Neural cell (in vitro differentiated cells): ENCODE results near the gene PCDH9.

Experiments
- CTCF ChIP-seq: fragments of 450-650 bp; IDR thresholded peaks from 2 replicates; pipeline ENCODE4 v1.5.1; 2014; ENCODE audit warnings: antibody characterized with exemption, mild to moderate bottlenecking, moderate library complexity; ENCODE audit not compliant: poor library complexity, severe bottlenecking
- RAD21 ChIP-seq: fragments of 450-650 bp; conservative IDR thresholded peaks from 2 replicates; pipeline ENCODE4 v1.6.1; 2014; ENCODE audit warnings: antibody characterized with exemption, mild to moderate bottlenecking, moderate library complexity
- TAF1 ChIP-seq: IDR thresholded peaks from 2 replicates; pipeline ENCODE4 v1.6.1; 2012; ENCODE audit warnings: low read depth

DNA sequence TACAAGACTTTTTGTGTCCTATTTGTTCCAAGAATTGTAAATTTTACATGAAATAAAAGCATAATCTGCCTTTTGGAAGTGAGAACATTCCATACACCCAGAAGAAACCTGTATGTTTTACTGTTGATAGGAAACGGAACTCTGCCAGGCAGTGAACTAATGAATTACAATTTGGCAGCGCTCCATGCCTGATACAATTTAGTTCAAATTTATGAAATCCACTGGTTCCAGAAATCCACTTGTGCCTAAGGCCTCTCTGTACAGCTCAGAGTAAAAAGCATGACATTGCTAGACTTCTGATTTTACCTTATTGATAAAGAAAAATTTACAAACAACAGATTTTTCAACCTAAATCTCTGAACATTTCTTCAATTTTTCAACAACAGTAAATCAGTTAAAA, 78.1 kb downstream of the PCDH9 start:
- no peak for TF ChIP-seq RAD21
- no peak for TF ChIP-seq CTCF
- TF ChIP-seq TAF1 = no peak
